Left ventricle myocardium superior (tissue), 1 donor: ENCODE measurements around the gene MTUS2. TPM values are rescaled to one million over a fixed set of nuclear protein-coding genes. Genes with fewer than 3 reads are reported as not detected.
A peak's percentile ranks its signal among the peaks of the same experiment; 100 is the strongest.

Source experiments
- ATAC-seq: fragments of 200-7000 bp; cut with Tn5 transposase; one replicate; pipeline ENCODE4 v1.9.1; 2020; ENCODE audit warnings: mild to moderate bottlenecking, moderate library complexity
- DNase-seq: peaks from one replicate; pipeline ENCODE4 v3.0.0-alpha.2; 2020
- intact Hi-C: fragments of 100-400 bp; cut with micrococcal nuclease; formaldehyde crosslinking; loops from one replicate; pipeline ENCODE4 v1.11.0; 2022
- total RNA-seq: library from RNA; stranded (reverse); fragmentation: NEBNext Ultra II Directional; extraction: Animal tissue kit (Norgen Biotek cat#: 25700); gene quantifications from one replicate; pipeline ENCODE4 v1.2.1, GENCODE V29; 2021
- donor health status: DM: no; HTN: yes; CAD: no; lungs with severe emphysema.

The MTUS2 gene
- total RNA-seq, 1 donor from 2014 or later: 126 TPM

DNA sequence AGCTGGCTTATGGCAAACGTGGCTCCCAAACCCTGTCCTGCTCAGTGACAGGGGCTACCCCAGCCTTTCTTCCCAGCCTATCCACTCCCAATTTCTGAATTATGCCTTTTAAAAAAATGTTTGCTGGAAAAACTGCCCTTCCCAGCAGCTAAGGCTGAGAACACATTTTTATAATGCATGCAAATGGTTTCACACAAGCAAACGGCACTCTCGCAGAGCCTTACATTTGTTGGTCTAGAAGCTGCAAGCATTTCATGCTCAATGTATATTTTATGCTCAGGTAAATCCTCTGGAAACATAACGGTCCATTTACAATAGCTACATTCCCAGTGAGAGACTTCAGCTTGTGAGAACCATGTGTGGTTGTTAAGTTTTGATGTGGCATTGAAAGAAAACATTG is 713.9 kb downstream of the MTUS2 start:
- intact Hi-C loops: no loop called here
- ATAC-seq: no peak
- DNase-seq: no peak

DNA sequence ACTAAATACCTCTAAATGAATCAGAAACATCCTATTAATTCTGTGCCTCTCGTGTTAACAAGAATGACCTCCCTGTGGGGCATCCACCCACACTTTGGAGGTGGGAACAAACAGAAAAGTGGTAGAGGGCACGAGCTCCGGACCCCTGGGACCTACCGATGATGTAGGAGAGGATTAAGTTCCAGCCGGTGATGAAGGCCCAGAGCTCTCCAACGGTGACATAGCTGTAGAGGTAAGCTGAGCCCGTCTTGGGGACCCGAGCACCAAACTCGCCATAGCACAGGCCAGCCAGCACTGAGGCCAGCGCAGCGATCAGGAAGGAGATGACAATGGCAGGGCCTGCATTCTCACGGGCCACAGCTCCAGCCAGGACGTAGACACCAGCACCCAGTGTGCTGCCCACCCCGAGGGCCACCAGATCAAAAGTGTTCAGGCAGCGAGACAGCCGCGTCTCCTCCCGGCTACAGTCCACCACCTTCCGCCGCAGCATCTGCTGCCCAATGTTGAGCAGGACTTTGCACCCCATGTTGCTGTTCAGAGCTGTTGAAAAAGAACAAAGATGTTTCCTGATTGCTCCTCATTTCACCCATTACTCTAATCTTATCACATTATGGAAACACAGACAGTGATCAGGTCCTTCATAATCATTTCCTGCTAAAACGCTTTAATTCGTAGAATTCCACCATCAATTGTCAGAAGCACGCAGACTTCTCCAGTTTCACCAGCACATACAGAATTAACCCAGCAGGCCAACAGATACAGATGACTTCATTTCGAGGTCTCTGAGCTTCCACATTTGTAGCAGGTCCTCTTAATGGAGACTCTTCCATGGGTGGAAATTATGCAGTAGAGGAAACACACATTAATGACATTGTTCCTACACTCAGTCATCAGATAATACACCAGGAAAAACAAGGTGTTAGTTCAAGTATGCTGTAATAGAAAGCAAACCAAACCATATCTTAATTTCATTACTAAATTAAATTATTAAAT is 715.8 kb downstream of the MTUS2 start:
- DNase-seq: no peak
- ATAC-seq: no peak
- intact Hi-C loops: no loop called here

DNA sequence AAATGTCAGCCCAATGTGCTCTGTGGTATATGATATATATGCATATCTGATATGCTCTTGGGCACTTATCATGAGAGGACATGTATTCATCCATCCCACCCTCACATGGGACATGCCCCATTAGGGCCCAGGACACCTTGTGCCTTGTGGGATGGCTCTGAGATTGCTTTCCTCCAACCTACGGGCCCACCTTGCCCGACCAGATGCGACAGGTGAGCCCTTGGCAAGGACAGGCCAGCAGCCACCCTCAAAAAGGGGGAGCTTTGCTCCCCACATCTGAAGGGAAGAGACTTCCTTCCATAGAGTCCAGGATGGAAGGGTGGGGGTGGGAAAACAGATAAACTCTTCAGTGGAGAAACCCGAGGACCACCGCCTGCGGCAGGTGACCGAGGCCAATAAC is 716.7 kb downstream of the MTUS2 start:
- no peak for ATAC-seq
- DNase-seq: no peak
- intact Hi-C loops: no loop called here

DNA sequence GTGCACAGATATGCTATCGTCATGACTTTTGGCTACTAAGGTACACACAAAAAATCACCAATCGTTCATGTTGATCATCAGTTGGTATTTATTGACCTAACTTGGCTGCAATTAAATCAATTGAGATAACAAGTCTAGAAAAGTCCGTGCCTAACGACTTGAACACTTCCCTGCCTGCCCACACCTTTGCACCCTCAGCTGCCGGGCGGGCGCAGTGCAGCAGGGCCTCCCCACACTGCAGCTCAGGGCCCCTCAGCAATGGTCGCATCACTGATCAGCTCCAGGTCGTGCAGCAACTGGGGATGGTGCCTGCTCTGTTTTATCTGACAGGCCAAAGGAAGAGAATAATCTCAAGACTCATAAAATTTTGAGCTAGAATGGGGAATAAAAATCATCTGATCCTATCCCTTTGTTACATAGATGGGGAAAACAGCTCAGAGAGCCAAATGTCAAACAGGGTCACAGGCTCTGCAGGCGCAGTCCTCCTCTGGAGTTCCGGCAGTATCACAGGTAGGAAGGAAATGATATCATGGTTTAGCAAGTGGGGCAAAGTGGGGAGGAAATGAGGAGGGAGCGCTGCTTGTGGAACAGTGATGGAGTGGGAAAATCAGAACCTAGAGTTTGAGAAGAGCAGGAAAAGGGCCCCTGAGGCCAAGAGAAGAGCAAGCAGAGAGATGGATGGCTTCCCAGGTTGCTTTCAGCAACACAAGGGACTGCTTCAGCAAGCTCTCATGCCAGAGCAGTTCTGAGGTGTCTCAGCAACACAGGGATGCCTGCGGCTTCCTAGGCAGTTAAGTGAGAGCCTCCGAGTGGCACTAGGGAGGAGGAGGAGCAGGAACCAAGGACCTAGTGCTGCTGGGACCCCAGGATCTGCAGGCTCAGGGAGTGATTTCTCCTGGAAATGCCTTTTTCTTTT is 717.9 kb downstream of the MTUS2 start:
- DNase-seq: no peak
- no peak for ATAC-seq
- intact Hi-C loops: no loop called here

DNA sequence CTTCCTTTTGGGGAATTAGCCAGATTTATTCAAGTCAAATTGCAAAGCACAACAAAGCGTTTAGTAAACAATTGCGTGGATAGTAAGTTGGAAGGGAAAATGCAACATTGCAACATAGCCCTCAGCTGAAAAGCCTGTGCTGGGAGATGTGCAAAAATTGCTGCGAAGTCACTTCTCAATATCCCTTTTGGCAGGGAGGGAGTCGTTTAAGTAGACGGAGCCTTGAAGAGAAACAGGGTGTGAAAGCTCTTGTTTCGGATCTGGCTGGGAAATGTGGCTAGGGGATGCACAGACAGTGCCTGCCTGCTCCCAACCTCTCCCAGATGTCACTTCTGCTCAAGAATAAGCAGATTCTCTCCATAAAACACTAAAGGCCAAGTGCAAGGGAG is 718.5 kb downstream of the MTUS2 start:
- DNase-seq: no peak
- intact Hi-C loops: no loop called here
- no peak for ATAC-seq

DNA sequence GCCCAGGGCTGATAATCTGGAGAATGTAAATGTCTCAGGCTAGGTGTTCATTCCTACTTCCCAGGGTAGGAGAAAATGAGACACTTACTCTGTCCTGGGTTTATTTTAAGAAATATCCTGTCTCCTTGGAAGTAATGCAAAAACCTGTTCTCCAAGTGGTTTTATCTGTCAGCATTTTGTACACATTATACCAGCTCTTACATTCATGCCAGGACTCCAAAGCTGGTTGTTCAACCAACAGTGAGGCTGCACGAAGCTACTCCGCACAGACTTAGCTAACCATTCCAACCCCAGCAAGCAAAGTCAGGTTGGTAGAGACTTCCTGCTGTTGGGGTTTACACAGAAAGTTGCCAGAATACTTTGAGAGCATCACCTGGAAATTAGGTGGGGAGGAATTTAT is 719.7 kb downstream of the MTUS2 start:
- ATAC-seq: no peak
- no peak for DNase-seq

DNA sequence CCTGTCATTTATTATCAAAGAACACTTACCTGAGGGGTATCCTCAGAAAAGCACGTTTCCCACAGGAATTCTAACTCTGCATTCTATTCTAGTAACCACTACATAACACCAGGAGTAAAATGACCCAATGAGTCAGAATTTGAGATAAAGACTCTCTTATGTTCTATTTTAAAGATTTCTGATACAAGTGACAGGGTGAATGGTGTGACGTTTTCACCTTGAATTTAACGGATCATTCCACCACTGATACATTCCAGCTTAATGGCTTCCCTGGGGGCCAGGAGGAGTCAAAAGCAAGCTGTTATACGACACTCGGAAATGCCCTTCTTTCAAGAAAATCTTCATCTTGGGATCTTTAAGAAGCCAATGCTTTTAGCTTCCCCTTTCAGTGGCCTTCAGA is 720.2 kb downstream of the MTUS2 start:
- ATAC-seq: no peak
- DNase-seq: no peak
- intact Hi-C loops: no loop called here

More for the DNA sequence above, 719.7 kb downstream of the MTUS2 start:
- intact Hi-C loops: no loop called here

DNA sequence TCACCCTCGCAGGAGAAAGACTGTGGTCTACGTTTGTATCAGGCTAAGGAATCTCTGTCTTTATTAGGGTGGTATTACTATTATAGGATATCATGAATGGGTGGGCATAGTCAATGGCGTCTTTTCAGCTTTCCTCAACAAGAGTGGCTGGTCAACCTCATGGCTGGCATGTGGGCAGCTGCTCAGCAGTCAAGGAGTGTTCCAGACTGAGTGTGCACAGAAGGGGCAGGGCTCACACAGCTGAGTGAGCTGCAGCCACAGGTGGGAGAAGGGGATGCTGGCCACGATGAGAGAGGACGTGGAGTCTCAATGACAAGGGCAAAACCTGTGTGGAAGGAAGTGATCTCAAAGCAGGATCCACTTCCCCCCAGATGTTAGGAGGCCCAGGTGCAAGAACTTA is 720.7 kb downstream of the MTUS2 start:
- no peak for ATAC-seq
- DNase-seq: no peak
- intact Hi-C loops: no loop called here

DNA sequence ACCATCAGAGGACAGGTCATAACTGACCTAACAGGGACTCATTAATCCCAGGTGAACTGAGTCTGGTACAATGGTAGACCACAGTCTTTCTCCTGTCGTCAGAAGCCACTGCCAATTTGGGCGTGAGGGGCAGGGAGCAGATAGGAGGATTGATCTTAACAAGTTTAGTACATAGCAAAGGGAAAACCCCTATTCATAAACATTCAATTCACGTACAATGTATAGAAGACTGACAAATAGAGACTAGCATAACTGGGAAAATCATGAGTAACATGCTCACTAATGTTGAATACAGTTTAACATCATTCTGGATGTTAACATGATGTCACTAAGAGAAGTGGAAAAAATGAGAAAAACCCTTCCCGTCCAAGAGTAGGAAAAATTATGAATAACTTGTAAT is 721.3 kb downstream of the MTUS2 start:
- intact Hi-C loops: no loop called here
- DNase-seq (no peak), ATAC-seq (no peak)

DNA sequence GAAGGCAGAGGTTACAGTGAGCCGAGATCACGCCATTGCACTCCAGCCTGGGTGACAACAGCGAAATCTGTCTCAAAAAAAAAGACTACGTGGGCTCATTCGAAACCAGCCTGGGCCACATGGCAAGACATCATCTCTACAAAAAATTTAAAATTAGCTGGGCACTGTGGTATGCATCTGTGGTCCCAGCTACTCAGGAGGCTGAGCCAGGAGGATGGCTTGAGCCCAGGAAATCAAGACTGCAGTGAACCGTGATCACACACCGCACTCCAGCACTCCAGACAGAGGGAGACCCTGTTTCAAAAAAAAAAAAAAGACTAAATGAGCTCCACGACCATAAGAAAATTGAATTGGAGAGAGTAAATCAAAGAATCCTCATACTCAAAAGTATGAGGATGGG is 722.2 kb downstream of the MTUS2 start:
- DNase-seq (no peak), ATAC-seq (no peak)
- intact Hi-C loops: no loop called here

DNA sequence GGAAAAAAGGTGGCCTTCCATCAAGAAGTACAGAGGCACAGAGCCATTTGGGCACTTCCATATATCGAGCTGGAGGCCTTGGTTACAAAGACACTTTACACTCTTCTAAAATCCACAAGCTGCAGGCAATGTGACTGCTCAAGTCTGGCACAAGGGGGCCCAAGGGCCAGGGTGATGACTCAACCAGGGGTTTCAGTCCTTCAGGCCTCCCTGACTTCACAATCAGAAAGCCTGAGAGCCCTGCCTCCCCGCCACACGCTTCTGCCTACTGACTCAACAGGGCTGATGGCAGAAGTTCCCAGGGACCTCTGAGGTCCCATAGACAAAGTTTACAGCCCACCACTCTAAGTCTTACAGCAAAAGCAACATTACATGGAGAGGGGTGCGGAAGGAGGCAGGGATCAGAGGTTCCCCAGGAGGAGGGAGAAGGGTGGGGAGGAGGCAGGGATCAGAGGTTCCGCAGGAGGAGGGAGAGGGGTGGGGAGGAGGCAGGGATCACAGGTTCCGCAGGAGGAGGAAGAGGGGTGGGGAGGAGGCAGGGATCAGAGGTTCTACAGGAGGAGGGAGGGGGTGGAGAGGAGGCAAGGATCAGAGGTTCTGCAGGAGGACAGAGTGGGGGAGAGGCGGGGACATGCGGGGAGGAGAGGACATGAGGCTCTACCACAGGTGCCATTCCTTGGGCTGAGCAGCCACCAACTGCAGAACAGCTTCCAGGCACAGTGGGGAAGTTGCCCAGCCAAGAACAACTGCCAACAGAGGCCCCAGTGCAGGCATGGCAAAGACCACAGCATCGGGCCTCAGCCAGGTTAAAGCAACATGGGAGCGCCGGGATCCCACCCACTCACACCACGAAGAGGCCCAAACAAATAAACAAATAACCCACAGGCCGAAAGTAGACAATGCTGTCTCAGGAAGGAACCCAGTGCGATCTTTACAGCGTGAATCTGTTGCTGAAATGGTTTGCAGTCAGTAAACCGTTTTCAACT is 723.4 kb downstream of the MTUS2 start:
- intact Hi-C loops: no loop called here
- ATAC-seq (no peak), DNase-seq (no peak)

DNA sequence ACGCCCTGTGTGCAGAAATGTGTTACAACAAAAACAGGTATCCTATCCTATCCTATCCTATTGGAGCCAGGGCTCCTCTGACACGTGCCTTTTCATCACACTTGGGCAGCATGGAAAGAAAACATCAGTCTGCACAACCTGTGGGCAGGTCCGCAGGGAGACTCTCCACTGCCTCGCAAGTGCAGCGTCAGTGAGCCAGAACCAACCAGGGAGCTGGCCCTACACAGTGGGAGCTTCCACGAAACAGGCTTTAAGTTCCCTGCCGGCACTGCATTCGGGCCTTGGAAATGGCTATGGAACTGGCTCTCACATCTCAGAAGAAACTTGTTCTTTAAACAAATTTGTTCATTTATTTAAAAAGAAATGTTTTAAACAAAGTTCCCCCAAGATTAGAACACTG is 725.8 kb downstream of the MTUS2 start:
- no peak for ATAC-seq
- intact Hi-C loops: no loop called here
- no peak for DNase-seq

DNA sequence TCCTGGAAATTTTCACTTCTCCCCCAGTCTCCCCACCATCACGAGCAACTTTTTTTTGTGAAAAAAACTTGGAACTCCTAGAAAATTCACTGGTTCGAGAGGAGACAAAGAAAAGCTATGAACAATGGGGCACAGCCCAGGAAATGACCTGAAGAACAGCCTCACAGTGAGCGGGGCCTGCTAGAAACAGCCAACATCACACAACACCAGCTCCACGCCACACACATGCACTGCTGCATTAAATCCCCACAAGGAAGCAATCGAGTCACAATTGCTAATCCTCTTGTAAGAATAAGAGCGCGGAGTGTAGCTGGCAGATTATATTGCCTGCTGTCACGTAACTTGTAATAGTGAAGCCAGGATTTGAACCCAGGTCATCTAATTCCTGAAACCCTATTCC is 726.5 kb downstream of the MTUS2 start:
- intact Hi-C loops: no loop called here
- DNase-seq (no peak), ATAC-seq (no peak)

DNA sequence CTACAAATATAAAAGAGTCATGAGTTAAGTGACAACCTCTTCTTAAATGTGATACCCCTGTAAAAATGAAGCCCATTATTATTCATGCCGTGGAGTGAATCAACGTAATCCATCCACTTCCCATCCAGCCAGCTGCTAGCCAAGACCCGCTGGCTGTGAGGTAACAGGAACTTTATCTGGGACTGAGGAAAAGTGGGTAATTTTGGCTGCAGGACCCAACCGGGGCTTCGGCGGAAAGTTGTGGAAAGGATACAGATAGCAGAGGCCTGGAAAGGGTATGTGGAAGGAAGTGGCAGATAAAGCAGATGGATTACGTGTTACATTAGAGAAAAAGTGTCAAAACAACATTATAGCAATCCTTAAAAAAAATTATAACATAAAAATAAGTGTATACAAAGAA is 727.0 kb downstream of the MTUS2 start:
- intact Hi-C loops: no loop called here

DNA sequence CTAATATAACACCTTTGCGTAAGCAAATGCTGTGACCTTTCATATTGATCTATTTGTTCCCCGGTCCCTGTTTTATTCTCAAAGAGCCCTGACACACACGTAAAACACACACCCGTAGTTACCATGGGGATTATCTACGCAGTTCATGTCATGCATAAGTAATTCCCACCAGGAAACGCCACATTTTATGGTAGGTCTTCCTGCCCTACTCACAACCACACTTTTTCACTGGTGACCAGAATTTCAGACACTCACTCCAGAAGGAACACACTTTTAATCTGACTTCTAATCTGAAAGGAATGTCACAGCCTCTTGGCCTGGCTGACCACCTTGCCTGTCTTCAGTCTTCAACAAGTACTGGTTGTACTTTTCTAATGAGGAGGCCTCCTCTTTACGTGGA is 728.6 kb downstream of the MTUS2 start:
- intact Hi-C loops: no loop called here
- DNase-seq (no peak), ATAC-seq (no peak)

More for the DNA sequence above, 727.0 kb downstream of the MTUS2 start:
- DNase-seq: no peak
- peak; percentile 47 for ATAC-seq

DNA sequence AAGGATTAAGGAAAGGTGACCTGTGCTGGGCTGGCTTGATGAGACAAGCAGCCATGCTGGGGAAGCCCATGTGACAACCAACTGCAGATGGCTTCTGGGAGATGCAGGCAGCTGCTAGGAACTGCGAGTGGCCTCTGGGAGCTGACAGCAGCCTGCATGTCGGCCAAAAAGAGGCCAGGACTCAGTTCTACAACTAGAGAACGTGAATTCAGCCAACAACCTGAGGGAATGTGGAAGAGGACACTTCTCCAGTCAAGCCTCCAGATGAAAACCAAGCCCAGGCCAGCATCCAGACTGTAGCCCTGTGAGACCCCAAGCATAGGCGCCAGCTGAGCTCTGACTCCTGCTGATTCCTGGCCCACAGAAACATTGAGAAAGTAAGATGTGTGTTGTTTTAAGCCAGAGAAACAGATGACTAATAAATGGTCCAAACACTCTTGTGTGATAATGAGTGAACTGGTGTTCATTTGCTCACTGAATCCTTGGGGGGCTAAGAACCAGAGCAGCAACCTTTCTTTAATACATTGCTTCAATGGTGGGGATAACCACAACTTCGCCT is 730.4 kb downstream of the MTUS2 start:
- peak; percentile 22 for ATAC-seq
- intact Hi-C loops: no loop called here
- DNase-seq: no peak

DNA sequence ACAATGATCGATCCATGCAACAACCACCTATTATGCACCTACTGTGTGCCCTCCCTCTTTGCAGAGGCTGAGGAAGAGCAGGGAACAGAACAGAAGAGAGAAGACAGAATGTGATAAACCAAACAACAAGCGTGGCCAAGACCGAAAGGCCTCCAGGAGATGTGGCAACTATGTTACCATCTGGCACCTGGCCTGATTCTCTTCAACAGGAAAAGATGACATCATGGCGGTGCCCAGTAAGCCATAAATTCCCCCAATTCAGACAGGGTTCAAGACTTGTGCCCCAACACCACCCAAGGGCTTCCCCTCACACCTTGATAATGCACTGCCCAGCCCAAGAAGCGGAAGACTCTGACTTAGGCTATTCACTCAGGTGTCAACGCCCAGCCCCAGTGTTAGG is 731.1 kb downstream of the MTUS2 start:
- ATAC-seq (no peak), DNase-seq (no peak)
- intact Hi-C loops: no loop called here
